ENCODE results near the gene NR3C2.

- no peak for TF ChIP-seq CTCF (conservative IDR thresholded peaks at IDR 0.05; ENCODE audit: low read depth in 2 of 2)
- TF ChIP-seq REST (IDR thresholded peaks at IDR 0.05; ENCODE audit: unreplicated experiment), result no peak
- no peak for TF ChIP-seq JUNB (IDR thresholded peaks at IDR 0.05; ENCODE audit: unreplicated experiment)
- no peak for TF ChIP-seq CREB1 (CRISPR knock-in tag; IDR thresholded peaks at IDR 0.05; ENCODE audit: low read depth)
- TF ChIP-seq POLR2AphosphoS5 (IDR thresholded peaks at IDR 0.05; ENCODE audit: low read depth), result no peak
- TF ChIP-seq ZNF331 (CRISPR knock-in tag; IDR thresholded peaks at IDR 0.05; ENCODE audit: low read depth), result no peak
- no peak for TF ChIP-seq EZH2phosphoT487 (IDR thresholded peaks at IDR 0.05; ENCODE audit: unreplicated experiment)
- TF ChIP-seq EZH2 (IDR thresholded peaks at IDR 0.05; ENCODE audit: low read depth, unreplicated experiment), result no peak
- no peak for TF ChIP-seq NANOG (IDR thresholded peaks at IDR 0.05; ENCODE audit: borderline replicate concordance)
- no peak for TF ChIP-seq STAT1 (IDR thresholded peaks at IDR 0.05; ENCODE audit: unreplicated experiment)
- no peak for TF ChIP-seq ETS1 (IDR thresholded peaks at IDR 0.05)
- no peak for TF ChIP-seq ZNF114 (CRISPR knock-in tag; IDR thresholded peaks at IDR 0.05)
- no peak for TF ChIP-seq ZNF462 (CRISPR knock-in tag; IDR thresholded peaks at IDR 0.05)
These were observed 213.2 kb downstream of the NR3C2 start for GRCh38 chr4:148229028-148229427.
